GM08714 (cell line): Measurements from ENCODE around the gene HIVEP3.

ENCODE experiments used
- H3K4me3 ChIP-seq: fragments of 200-500 bp; sonication (Bioruptor generic); 2 replicates; pipeline ENCODE4 v1.5.1; 2014; ENCODE audit warnings: mild to moderate bottlenecking, low read length, inconsistent platforms
- ZNF274 ChIP-seq: IDR thresholded peaks from 2 replicates; pipeline ENCODE4 v1.6.1; 2012; ENCODE audit warnings: mild to moderate bottlenecking, low read depth, low read length

Gene HIVEP3

GRCh38 chr1:41892301-41892781, 26.4 kb downstream of the HIVEP3 start:
- H3K4me3 ChIP-seq: no peak overlapping the region
- no peak for TF ChIP-seq ZNF274

DNA sequence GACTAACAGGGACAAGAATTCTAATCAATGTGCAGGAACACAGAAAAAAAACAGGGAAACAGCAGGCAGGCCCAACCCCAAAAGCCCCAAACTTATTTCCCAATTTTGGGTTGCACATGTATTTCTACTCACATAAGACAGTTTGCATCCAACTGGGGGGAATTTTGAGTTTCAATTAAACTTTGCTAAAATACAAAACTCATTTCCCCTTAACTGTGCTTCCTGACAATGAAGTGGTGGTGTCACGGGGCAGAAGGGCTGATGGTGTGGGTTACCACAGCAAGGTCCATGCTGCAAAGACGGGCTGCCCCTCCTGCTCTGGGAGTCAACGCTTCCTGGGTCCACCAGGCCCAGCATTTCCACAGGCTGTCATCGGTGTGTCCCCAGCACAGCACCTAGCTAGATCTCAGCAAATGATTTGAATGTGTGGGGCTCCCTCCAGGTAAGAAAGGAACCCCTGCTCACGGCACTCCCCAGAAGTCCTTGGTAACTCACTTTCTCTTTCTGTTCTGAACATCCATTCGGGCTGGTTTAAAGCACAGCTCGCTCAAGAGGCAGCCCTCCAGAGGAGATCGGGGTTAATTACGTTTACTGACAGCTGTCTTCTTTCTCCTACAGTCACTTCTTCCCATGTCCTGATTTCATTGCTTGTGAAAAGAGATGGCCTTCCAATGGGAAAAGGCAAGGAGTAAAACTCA, 27.4 kb downstream of the HIVEP3 start:
- peak overlapping the region; percentile 48; the same call in 1 of the 2 replicates for H3K4me3 ChIP-seq
- TF ChIP-seq ZNF274: no peak

DNA sequence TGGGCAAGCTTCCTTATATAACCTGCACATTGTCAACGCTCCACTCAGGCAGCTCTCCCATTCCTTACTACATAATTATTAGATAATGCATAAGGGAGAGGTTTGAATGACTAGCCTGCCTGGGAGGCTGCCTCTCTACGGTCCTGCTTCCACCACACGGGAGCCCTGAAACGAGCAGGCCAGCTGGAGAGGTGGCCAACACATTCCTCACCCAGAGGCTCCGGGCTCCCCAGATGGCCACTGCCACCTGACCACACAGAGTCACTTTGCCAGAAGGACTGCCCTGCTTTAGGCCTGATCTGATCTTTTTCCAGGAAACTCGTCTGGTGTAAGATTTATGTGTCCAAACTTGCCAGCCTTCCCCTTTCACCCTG, 27.9 kb downstream of the HIVEP3 start:
- peak overlapping the region; percentile 48; the same call in 1 of the 2 replicates for H3K4me3 ChIP-seq

GRCh38 chr1:41889506-41890414, 29.0 kb downstream of the HIVEP3 start:
- H3K4me3 ChIP-seq: no peak overlapping the region
- TF ChIP-seq ZNF274: no peak

More for the DNA sequence above, 27.9 kb downstream of the HIVEP3 start:
- TF ChIP-seq ZNF274: no peak

GRCh38 chr1:41888756-41889155, 30.0 kb downstream of the HIVEP3 start:
- no peak overlapping the region for H3K4me3 ChIP-seq
- TF ChIP-seq ZNF274: no peak

GRCh38 chr1:41887365-41887764, 31.4 kb downstream of the HIVEP3 start:
- no peak overlapping the region for H3K4me3 ChIP-seq

DNA sequence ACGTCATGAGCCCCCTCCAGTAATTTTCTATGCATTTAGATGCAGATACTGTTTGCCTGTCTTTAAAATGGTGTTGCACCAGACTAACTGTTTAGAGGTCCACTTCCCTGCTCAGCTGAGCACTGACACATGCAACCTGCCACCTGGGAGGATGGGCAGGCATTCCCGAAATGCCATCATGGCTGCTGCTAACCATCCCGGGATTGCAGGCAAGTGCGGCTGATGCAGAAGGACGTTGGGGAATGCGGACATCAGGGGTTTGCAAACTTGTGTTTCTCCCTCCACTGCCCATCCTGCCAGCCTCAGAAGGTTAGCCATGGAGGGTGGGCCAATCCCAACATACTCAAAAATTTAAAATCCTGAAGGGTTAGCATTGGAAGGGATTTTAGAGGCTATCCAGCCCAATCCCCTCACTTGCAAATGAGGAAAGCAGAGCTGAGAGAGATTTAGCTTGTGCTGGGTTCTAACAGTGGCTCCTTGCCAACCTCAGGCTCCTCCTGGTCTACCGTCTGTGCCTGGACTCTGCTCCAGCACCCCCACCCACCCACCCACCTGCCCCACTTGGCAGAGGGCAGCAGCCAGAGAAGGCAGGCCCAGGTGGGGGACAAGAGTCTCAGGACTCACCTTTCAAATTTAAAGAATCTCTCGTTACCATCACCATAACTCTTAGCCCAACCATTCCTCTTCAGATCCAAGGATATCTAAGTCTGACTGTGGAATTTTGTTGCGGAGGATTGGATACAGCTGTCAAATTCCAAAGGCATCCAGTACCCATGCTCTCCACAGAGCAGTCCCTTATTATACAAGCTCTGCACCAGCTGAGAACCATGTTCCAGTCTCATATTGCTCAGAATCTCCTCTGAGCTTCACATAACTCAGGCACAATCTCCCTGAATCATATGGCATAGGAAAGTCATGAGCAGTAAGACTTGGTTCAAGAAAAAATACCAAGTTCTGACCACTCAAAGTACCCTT, 34.2 kb downstream of the HIVEP3 start:
- H3K4me3 ChIP-seq: no peak overlapping the region
- no peak for TF ChIP-seq ZNF274

More at GRCh38 chr1:41887365-41887764, 31.4 kb downstream of the HIVEP3 start:
- TF ChIP-seq ZNF274: no peak

DNA sequence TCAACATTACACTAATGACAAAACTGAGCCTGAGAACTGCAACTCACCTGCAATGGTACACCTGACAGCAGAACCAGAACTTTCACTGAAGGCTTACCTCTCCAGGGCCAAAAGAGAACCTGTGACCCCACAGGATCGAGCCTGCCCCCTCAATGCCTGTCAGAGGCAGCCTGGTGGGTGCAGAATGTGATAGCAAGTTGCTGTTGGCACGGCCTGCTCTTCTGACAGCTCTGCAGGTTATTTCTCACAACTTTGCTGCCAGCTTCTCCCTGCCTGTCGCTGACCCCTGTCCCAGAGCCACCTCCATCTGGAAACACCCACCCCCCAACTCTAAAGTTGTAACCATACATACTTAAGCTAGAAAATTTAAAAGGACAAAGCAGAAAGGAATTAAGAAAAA, 35.2 kb downstream of the HIVEP3 start:
- H3K4me3 ChIP-seq: no peak overlapping the region
- no peak for TF ChIP-seq ZNF274

DNA sequence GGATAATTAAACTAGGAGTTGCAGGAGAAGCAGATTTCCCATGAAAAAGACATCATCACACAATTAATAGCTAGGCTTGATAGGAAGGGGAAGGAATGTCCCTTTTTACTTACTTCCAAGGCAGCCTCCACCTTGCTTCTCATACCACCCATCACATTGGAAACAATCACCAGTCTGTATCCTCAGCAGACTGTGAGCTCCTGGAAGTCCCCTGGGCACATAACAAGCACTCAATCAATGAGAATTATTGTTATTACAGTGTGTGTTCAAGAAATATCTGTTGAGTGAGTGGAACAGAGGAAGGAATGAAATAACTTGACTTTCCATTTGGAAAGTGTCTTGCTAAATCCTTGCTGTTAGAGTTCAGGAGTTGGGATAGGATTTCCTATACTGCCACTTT, 36.2 kb downstream of the HIVEP3 start:
- peak overlapping the region; percentile 18; the same call in 1 of the 2 replicates for H3K4me3 ChIP-seq
- TF ChIP-seq ZNF274: no peak

DNA sequence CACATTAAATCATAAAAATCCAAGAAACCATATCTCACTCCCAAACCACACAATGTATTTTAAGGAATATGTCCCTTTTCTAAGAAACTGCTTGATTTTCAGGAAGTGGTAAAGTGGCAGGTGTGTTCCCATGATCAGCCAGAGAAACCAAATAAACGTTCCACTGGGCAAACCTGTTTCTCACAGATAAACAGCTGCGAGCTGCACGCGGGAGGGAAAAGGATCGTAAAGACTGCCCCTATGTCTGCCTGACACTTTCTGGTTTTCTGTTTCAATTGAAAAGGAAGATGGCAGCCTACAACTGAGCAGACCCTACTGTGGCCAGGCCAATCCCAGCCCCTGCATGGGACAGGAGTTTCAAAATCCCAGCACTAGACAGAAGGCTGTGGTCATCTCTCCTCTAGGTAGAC, 36.6 kb downstream of the HIVEP3 start:
- peak overlapping the region; percentile 18; the same call in 1 of the 2 replicates for H3K4me3 ChIP-seq
- TF ChIP-seq ZNF274: no peak

- no peak for TF ChIP-seq ZNF274
- H3K4me3 ChIP-seq: no peak overlapping the region
Observed at GRCh38 chr1:41880950-41881885, 37.5 kb downstream of the HIVEP3 start.

DNA sequence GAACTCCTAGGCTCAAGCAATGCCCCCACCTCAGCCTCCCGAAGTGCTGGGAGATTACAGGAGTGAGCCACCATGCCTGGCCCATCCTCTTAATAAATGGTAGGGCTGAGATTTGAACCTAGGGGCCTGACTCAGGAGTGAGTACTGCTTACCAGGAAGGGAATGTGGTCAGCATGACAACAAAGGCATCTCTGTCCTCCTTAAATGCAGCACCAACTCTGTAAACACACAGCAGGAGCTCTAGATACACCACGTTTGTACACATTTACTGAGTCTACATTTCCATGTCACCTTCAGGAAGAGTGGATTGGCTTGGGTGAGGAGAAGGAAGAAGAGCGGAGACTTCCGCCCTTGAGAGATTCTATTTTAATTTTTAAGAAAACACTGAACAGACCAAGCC, 38.5 kb downstream of the HIVEP3 start:
- H3K4me3 ChIP-seq: no peak overlapping the region
- no peak for TF ChIP-seq ZNF274

GRCh38 chr1:41879617-41880016, 39.1 kb downstream of the HIVEP3 start:
- no peak for TF ChIP-seq ZNF274
- no peak overlapping the region for H3K4me3 ChIP-seq
